DOHH2 (cell line): ENCODE results near the gene NFKBIE.

Experiments
- EZH2phosphoT487 ChIP-seq: fragments of 200-600 bp; sonication (generic); IDR thresholded peaks from 2 replicates; pipeline ENCODE4 v1.6.1; 2017; ENCODE audit warnings: borderline replicate concordance, mild to moderate bottlenecking, antibody characterized with exemption, low read length, moderate library complexity, mixed read lengths
- TF ChIP-seq, protein P1 (sequence below): fragments of 200-600 bp; sonication (generic); IDR thresholded peaks from one replicate; pipeline ENCODE4 v1.5.1; 2014; ENCODE audit warnings: antibody characterized with exemption, mild to moderate bottlenecking, low read depth, low read length; ENCODE audit not compliant: poor library complexity, severe bottlenecking

DNA sequence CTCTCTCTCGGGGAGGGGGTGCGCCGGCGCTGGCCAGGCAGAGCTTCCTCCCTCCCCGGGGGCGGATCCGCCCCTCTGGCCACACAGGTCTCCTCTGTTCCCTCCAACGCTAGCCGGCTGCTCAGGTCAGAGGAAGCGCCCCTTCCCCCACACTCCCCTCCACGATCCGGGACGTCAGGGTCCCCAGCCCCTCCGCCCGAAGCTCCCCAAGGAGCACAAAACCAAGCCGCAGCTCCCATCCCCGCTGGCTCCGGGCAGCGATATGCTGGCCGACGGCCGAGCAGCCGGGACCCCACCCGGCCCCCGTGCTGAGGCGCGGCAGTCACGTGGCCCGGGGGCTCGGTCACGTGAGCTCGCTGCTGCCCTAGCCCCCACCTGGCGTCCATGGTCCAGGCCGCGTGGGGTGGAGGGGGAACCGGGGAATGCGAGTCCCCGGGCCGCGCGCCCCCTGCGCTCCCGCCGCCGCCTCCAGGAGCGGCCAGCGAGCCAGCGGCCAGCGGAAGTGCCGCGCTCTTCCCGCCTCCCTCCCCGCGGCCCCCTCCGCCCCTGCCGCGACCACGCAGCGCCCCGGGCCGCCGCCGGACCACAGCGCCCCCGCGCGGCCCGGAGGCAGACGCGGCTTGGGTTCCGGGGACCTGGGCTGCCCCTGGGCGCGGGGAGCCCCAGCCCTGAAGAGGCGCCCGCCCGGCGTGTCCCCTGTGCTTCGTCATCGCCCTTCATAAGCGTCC, 8.2 kb downstream of the NFKBIE start, which contains the start of gene SLC35B2:
- TF ChIP-seq EZH2phosphoT487 = no peak
- TF ChIP-seq, protein P1, sequence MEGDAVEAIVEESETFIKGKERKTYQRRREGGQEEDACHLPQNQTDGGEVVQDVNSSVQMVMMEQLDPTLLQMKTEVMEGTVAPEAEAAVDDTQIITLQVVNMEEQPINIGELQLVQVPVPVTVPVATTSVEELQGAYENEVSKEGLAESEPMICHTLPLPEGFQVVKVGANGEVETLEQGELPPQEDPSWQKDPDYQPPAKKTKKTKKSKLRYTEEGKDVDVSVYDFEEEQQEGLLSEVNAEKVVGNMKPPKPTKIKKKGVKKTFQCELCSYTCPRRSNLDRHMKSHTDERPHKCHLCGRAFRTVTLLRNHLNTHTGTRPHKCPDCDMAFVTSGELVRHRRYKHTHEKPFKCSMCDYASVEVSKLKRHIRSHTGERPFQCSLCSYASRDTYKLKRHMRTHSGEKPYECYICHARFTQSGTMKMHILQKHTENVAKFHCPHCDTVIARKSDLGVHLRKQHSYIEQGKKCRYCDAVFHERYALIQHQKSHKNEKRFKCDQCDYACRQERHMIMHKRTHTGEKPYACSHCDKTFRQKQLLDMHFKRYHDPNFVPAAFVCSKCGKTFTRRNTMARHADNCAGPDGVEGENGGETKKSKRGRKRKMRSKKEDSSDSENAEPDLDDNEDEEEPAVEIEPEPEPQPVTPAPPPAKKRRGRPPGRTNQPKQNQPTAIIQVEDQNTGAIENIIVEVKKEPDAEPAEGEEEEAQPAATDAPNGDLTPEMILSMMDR = peak; percentile 57
